ENCODE measurements around the gene FAM13A.

The FAM13A gene

DNA sequence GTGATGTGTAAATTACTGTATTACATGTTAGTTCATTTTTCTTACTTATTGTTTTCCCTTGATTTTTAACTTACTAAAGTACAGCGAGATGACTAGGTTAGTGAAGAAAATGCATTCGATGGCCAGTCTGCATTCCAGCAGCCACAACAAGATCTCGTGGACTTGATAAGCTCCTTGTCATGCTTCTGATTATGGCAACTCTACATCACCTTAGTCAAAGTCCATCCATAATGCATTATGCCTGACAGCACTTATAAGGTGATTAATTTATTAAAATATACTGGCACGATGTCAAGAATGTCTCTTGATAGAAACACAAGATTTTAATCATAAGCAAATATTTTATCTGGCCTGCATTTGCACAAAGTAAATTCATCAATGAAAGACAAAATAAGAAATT lies 249.5 kb downstream of the FAM13A start:
- DNase-seq = no peak

DNA sequence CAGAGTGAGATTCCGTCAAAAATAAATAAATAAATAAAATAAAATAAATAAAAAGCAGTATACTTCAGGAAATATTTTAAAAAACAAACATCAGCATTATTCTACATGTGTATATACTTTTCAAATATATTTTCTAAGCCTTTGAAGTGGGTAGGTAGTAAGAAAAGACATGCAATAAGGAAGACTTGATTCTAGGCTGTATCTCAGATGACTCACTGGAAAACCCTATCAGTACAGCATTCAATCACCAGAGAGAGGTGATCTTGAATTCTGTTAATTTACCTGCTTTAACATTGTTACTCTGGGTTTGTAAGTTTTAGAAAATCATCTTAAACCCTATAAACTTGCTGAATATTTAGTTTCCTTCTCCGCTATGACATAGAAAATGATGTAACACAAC lies 252.8 kb downstream of the FAM13A start:
- DNase-seq = no peak

DNA sequence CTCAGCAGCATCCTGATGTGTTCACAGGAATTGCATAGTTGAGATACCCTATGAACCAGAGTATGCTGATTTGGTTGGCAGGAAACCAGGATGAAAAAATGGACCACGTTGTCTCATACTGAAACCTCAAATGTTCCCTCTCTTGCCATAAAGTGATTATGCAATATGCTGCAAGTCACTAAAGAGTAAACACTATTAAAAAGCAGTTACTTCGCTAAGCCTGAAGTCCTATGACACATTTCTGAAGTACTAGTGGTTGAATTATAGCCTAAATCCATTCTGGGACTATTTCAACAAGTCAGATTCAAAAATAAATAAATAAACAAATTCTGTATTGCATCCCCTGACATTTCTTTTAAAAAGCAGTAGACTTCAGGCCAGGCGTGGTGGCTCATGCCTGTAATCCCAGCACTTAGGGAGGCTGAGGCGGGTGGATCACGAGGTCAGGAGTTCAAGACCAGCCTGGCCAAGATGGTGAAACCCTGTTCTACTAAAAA lies 253.3 kb downstream of the FAM13A start:
- DNase-seq = peak; percentile 7

DNA sequence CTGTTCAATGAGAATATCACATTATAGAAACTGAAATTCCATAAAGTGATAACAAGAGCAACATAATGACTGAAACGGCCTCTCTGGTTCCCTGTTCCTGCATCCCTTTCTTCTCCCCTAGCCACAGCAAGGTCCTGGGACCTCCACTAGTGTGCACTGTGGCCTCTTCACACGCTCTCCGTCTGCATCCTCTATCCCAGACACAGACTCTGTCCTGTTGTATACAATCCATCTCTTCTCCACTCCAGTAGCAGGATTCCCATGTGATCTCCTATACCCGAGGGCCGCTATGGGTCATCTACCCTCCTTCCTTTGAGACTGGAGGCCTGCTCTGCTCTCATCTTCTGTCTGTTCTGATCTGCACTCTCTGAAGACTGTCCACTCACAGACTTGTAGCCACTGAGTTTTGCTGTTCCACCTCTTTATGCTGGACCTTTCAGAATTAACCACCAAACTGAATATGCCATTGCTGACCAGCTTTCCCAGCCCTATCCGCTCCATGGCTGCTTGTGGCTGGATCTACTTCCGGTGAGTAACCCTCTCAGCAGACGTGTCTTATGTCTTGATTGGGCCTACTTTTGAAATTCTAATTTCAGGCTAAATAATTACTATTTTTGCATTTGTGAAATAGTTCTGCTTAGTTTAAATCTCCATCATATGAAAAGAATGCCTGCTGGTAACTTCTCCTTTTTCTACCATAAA lies 254.2 kb downstream of the FAM13A start:
- DNase-seq = no peak

DNA sequence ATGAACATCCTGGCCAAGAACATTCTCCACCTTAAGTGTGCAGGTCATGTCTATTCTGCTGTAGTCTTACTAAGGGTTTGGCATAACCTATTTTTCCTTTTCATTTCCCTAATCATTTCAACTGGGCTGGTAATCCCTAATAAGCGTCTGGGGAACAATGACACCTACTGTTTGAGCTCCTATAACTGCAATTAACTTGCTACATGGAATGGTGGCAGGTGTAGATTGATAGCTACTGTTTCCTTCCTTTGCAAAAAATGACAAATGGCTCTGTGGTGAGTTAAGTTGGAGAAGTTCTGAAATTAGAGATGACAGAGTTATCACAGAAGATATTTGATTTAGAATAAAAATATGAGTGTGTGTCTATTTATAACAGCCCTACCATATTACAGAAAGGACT lies 254.8 kb downstream of the FAM13A start:
- no peak for DNase-seq

DNA sequence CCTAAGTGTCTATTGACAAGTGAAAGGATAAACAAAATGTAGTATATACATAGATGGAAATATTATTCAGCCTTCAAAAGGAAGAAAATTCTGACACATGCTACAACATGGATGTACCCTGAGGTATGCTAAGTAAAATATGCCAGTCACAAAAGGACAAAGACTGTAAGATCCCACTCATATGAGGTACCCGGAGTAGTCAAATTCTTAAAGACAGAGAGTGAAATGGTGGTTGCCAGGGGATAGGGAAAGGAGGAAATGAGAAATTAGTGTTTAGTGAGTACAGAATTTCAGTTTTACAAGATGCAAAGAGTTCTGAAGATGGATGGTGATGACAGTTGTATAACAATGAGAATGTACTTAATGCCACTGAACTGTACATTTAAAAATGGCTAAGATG lies 257.1 kb downstream of the FAM13A start:
- no peak for DNase-seq

DNA sequence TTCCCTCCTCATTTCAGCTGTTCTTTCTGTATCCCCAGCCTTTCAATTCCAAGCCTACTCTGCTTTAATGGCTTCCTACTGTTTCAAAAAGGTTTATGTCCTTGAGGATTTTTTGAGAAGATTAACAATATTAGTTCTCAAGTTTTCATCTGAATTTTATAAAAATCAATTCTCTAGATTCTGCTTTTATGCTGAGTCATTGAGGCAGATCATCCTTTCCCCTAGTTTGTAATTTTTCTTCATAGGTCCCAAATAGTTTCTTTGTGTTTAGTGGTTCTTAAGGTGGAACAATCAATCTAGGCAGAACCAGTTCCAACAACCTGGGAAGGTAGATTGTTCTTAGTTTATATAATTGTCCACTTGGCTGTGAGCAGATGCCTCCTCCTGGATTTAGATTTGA lies 259.3 kb downstream of the FAM13A start:
- no peak for DNase-seq

DNA sequence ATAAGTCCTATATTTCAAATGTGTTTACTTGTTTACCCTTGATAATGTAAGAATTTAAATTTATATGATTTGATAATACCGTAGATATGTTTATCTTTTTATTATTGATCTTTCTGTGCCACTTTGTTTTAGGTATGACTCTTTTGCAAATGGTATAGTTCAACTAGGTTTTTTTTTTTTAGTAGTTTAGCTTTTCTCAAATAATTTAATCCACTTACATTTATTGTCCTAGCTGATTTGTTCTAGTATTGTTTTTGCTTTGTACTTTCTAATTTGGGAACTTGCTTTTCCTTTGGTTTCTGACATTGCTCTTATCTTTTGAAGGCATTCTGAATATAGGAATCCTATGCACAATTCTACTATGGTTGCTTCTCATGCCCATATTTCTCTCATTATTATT lies 260.4 kb downstream of the FAM13A start:
- DNase-seq = no peak

DNA sequence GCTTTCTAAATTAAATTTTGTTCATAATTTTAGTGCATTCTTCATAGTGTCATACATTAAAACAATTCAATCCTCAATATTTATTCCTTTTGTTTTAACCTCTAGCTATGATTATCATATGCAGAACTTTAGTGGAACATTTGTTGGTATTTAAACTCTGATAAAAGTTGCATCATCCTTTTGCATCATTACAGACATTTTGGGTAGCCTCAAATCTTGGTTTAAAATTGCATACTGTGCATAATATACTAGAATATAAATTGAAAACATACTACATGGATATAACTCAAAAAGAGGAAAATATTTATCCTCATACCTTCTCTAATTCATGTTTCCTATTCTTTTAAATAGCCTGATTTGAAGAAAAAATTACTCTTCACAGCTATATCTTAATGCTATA lies 262.0 kb downstream of the FAM13A start:
- no peak for DNase-seq

DNA sequence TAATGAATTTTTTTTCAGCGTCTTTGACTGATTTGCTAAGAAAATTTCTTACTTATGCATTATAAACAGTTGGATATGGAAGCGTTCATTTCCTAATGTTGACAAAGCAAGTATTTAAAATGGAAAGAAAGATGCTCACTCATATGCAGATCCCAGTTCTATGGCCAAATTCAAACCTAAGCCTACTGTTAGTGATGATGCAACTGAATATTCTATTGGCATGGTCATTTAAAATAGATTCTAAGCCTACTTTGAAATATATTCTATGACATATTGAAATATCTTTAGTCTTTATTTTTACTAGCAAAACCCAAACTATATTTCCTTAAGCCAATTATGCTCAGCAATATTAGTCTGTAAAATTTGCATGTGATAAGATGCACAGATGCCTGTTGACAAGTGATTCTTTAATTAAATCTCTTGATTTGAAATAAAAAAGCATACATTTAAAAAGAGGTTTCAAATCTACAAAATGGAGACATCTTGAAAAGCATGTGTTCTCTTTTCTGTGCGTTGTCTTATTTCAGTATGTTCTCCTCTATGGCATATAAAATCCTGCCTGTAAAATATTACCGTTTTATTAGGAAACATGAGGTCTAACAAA lies 262.8 kb downstream of the FAM13A start:
- no peak for DNase-seq

DNA sequence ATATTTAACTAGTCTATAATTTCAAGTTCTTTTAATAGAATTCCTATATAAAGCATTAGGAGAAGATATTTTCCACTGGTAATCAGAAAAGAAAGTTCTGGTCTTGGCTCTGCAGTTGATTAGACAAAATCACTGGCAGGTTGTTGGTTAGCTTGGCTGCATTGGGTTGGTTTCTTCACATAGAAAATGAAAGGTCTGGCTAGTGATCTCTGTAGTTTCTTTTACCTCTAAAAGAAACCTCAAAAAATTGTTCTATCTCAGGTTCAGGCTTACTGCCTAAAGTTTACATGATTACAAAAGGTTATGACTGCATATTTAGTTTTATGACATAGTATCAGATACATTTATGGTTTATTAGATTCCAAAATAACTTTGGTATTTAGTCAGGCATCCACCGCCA lies 263.5 kb downstream of the FAM13A start:
- no peak for DNase-seq

DNA sequence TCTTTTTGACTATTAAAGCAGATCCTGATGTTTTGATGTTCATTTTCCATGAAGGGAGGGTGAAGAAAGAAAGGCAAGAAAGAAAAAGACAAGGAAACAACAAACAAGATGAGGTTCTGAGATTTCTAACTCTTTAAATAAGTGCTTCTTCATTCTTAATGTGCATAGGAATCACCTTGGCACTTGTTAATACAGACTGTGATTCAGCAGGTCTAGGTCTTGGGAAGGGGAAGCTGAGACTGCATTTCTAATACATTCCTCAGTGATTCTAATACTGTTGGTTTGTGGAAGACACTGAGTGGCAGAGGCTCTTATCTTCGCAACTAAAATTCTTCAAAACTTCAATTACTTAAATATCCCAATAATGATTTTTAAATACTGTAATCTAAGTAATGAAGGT lies 264.2 kb downstream of the FAM13A start:
- DNase-seq = no peak

DNA sequence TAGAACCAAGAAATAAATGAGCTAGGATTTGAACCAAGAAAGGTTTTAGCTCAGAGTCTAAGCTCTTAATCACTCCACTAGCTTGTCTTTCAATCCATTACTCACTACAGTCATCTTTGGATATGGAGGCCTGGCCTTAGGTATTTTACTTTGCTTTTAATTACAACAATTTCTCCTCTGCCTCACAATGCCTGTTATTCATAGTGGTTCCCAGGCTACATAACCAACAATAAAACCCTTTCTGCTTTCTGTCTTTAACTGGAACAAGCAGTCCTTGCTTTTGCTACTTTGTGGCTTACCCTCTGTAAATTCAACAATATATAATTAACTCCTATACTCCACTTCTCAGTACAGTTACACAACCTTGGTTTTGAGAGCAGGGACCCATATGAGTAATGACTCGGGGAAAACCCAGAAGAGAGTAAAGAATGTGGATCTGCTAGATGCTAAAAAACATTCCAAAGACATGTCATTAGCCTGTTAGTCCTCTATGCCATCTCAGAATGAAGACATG lies 264.7 kb downstream of the FAM13A start:
- DNase-seq = no peak

DNA sequence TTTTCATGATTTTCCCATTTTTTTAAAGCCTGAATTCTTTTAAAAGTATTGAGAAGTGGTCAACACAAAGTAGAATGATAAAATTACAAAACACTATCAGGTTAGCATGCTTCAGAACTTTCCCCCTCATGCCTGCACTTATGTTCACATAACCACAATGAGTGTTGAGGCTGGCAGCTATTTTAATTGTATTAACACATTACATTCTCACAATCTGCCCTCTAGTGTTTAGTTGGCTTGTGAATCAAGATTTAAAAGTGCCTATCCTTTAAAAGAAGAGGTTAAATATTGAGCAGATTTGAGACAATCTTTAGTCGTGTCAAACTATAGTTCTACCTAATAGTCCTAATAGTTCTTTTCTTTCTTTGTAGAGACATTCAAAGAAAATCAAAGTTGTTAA lies 265.7 kb downstream of the FAM13A start:
- DNase-seq = no peak

DNA sequence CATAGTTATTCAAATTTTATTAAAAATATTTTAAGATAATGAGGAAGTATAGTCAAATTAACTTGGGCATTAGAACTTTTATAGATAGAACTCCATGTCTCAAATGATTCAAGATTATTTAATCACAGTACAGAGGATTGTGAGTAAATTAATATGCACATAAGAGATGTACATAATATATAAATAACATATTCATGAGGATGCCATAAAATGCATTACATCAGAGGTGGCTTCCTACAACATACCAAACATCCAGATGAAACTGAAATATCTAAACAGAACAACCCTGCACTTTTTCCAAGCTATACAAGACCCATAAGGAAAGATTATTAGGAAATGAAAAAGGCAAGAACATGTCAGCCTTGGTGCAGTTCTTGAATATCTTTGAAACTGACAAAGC lies 268.1 kb downstream of the FAM13A start:
- DNase-seq = no peak

DNA sequence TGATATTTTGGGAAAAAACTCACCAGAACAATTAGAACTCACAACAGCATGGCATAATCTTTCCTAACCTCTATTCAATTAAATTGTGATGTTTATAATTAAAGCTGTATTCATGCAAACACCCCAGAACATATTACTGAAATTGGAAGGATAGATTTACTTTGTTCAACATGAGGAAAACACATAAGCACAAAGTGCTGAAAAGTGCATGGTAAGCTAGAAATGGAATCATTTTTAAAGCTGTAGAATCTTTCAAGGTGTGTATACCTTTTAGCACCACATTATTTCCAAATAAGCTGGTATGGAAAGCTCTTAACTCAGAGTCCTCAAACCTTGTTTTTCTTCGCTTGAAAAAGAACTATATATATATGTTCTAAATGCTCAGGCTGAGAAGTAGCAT lies 268.6 kb downstream of the FAM13A start:
- no peak for DNase-seq

DNA sequence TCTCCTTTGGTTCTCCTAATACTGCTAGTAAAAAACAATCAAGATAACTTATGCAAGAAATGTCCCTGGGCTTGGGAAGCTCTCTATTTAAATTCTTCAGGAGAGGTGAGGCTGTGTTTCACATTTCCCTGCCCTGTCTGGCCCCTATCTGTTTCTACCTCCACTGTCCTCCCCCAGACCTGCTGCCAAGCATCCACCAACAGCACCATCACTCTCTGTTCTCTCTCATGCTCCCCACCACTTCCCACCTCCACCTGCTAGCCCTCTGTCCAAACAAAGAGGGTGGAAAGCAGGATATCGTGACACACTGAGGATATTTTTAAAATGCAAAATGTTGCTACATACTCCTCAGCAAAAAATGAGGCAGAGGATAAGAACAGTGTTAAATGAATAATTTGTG lies 271.0 kb downstream of the FAM13A start:
- no peak for DNase-seq

DNA sequence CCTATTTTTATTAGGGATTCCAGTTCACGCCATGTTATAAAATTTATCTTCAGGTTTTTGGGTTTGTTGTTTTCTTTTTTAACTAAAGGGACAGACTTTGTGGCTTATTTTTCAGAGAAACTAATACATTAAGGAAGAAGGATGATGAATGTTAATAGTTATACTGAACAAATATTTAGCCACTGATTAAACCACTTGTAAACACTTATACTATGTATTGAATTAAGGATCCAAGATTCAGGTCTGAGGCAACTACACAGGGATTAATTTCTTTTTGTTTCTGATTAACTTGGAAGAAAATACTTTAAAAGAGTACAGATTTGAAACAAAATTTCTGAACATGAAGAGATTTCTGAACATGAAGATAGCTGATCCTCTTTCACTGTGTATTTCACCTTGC lies 276.6 kb downstream of the FAM13A start:
- no peak for DNase-seq

DNA sequence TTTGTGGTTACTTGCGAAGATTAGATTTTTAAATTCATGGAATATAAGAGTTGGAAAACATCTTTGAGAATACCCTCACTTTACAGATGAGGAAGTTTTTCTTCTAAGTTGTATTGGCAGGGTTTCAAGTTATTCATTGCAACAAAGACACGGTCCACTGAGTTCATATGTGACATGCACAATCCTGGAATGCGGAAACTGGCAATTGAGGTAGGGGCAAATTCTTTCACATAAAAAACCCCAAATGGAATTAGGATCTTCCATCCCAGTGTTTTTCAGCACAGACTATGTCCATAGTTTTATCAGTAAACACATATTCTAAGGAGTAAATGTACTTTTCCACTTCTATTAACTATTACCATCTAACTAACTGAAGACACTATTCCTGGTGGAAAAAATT lies 277.6 kb downstream of the FAM13A start:
- no peak for DNase-seq

DNA sequence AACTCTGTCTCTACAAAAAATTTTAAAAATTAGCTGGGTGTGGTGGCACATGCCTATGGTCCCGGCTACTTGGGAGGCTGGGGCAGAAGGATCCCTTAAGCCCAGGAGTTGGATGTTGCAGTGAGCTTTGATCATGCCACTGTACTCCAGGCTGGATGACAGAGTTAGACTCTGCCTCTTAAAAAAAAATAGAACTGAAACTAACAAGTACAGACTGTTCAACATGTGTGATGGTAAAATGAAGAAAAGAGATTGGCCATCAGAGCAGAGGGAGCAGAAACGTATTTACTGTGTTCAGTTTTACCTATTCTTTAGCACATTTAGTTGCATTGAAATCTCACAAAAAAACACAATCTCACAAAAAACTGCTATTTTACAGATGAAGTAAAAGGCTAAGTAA lies 281.5 kb downstream of the FAM13A start:
- DNase-seq = no peak

DNA sequence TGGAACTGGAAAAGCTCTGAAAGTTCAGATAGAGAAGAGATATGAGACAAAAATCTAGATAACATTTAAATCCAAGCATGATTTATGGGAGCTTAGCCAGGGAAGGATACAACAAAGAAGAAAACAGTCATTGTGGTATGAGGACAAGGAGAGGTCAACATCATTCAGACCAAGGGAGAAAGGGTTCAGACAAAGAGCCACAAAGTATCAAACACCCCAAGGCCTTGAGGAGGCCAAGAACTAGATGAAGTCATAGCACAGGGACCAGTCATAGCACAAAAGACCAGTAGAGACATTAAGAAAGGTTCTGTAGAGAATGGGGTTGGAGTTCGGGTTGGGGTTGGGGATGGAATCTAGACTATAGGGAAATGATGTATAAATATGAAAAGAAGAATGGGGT lies 282.0 kb downstream of the FAM13A start:
- DNase-seq = no peak

DNA sequence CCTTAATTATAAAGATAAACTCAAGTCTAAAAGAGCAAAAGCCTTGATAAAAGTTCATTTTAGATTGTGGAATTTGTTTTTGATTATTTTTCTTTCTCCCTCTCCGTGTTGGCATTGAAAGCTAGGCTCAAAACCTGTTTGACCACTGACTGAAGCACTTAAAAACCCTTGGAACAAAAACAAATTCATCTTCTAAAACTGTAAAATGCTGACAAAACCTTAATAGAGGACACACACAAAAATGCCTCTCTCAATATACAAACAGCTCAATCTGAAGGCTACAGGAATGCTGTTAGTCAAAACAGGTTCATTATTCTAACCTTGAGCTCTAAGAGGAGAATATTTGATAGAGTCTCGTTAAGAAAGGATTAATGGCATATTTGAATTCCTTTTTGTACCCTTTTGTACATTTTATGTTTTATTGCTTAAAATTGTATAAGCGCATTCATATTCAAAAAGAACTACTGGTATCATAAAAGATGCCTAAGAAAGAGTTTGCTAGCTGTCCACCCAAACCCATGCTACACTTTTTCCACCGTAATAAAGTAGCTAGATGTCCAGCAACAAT lies 285.0 kb downstream of the FAM13A start:
- no peak for DNase-seq

DNA sequence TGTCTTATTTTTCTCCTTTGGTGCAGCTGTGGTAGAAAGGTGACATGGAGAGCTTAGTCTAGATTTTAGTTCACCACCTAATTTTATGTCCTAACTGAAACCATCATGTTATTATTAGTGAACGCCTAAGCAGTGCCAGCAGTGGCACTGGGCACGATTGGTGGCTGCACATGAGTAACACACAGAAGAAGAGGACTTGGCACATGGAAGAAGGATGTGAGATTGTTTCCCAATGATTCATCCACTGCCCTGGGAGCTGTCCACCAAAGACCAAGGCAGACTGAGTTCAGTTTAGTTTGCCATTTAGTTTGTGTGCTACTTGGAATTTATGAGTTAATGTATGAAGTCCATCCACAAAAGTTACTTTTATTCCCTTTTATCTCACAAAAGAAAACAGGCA lies 291.3 kb downstream of the FAM13A start:
- DNase-seq = no peak

DNA sequence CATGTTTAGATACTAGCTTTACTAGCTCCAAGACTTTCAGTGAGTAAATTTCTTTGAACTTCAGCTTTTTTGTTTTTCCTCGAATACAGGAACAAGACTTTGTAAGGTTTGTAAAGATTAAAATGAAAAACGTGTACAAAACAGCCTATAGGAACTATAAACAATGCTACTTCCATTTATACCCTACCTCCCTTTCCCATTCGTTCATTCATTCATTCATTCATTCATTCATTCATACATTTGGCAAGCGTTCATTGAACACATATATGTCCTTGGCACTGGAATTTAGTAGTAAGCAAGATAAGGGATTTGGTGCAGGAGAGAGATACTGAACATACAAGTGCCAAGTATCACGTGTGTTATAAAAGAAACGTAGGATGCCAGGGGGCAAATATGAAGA lies 293.9 kb downstream of the FAM13A start:
- DNase-seq = no peak
